Choroid plexus epithelial cell (primary cell): ENCODE results near the gene DDX54.

Source experiments
- DNase-seq: peaks from one replicate; pipeline ENCODE4 v3.0.0-alpha.2; 2010; ENCODE audit warnings: low read depth
- H3K4me3 ChIP-seq: 2 replicates; pipeline ENCODE4 v1.5.1; 2011; ENCODE audit warnings: low read depth, mild to moderate bottlenecking, control low read depth, low read length, moderate library complexity
- TF ChIP-seq, protein P1 (sequence below): conservative IDR thresholded peaks from 2 replicates; pipeline ENCODE4 v1.5.1; 2011; ENCODE audit warnings: low read depth, mild to moderate bottlenecking, control low read depth, inconsistent platforms, low read length, moderate library complexity

DDX54 gene

DNA sequence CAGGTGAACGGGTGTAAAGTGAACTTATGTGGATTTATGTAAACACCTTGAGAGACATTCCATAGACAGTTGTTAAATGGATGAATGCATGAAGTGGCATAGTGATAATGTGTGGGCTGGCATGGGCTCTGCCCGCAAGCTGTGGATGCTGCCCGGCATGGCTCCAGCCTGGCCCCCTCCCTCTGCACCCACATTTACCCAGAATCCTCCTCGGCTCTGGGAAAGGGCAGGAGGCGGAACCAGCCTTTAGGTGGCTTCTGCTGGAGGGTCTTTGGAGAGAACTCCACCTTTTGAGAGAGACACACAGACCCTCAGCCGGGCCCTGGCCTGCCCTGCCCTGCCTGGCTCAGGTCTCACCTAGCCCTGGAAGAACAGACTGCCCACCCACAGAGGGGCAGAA lies 68.4 kb downstream of the DDX54 start:
- TF ChIP-seq, protein P1, sequence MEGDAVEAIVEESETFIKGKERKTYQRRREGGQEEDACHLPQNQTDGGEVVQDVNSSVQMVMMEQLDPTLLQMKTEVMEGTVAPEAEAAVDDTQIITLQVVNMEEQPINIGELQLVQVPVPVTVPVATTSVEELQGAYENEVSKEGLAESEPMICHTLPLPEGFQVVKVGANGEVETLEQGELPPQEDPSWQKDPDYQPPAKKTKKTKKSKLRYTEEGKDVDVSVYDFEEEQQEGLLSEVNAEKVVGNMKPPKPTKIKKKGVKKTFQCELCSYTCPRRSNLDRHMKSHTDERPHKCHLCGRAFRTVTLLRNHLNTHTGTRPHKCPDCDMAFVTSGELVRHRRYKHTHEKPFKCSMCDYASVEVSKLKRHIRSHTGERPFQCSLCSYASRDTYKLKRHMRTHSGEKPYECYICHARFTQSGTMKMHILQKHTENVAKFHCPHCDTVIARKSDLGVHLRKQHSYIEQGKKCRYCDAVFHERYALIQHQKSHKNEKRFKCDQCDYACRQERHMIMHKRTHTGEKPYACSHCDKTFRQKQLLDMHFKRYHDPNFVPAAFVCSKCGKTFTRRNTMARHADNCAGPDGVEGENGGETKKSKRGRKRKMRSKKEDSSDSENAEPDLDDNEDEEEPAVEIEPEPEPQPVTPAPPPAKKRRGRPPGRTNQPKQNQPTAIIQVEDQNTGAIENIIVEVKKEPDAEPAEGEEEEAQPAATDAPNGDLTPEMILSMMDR = no peak
- DNase-seq = no peak
- H3K4me3 ChIP-seq = no peak overlapping the region

GRCh38 chr12:113115455-113116126 lies 69.7 kb downstream of the DDX54 start:
- TF ChIP-seq, protein P1 = no peak
- DNase-seq = no peak
- H3K4me3 ChIP-seq = no peak overlapping the region

GRCh38 chr12:113114447-113115178 lies 70.7 kb downstream of the DDX54 start:
- TF ChIP-seq, protein P1 = no peak
- no peak overlapping the region for H3K4me3 ChIP-seq
- no peak for DNase-seq

DNA sequence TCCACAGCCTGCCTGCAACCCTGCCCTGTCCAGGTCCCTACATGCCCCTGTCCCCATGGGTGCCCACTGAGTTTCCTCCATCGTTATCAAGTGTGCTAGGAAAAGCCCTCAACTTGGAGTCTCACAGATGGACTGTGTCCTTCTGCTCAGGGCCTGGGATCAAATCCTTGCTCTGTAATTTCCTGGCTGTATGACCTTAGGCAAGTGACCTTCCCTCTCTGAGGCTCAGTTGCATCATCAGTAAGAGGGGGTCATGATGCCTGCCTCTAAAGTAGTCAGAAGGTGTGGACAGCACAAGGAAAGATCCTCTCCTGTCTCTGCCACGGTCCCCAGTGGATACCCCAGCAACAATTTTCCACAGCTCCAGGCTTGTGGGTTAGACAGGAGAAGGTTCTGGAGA lies 71.9 kb downstream of the DDX54 start:
- DNase-seq = no peak
- TF ChIP-seq, protein P1 = no peak
- H3K4me3 ChIP-seq = no peak overlapping the region

GRCh38 chr12:113112043-113112899 lies 73.0 kb downstream of the DDX54 start:
- H3K4me3 ChIP-seq = no peak overlapping the region
- DNase-seq = no peak
- TF ChIP-seq, protein P1 = no peak

- TF ChIP-seq, protein P1 = no peak
- H3K4me3 ChIP-seq = no peak overlapping the region
- no peak for DNase-seq
Measured at GRCh38 chr12:113111247-113111646, 74.0 kb downstream of the DDX54 start.
